RWPE2 (cell line): ENCODE data around the gene SOX6.

ENCODE experiments used
- ATAC-seq: fragments of 200-7000 bp; cut with Tn5 transposase; 3 replicates; pipeline ENCODE4 v1.9.1; 2021; ENCODE audit warnings: low read depth
- DNase-seq: peaks from one replicate; pipeline ENCODE4 v3.0.0-alpha.2; 2020; ENCODE audit warnings: low spot score
- H3K27ac ChIP-seq: fragments of 450-650 bp; 2 replicates; pipeline ENCODE4 v1.5.1; 2017; ENCODE audit warnings: mild to moderate bottlenecking; ENCODE audit not compliant: poor library complexity, severe bottlenecking
- H3K27me3 ChIP-seq: fragments of 250-450 bp; sonication (Bioruptor Pico); 2 replicates; pipeline ENCODE4 v1.5.1; 2021; ENCODE audit warnings: mild to moderate bottlenecking, moderate library complexity; ENCODE audit not compliant: insufficient read depth, poor library complexity, severe bottlenecking
- H3K36me3 ChIP-seq: fragments of 250-450 bp; sonication (Bioruptor Pico); 2 replicates; pipeline ENCODE4 v1.5.1; 2020; ENCODE audit warnings: low read depth, mild to moderate bottlenecking, moderate library complexity
- H3K4me1 ChIP-seq: fragments of 250-450 bp; sonication (Bioruptor Pico); 2 replicates; pipeline ENCODE4 v1.5.1; 2021; ENCODE audit warnings: mild to moderate bottlenecking, moderate library complexity; ENCODE audit not compliant: insufficient read depth, poor library complexity, severe bottlenecking
- H3K4me3 ChIP-seq: fragments of 250-450 bp; sonication (Bioruptor Pico); 2 replicates; pipeline ENCODE4 v1.5.1; 2021; ENCODE audit warnings: mild to moderate bottlenecking, moderate library complexity; ENCODE audit not compliant: severe bottlenecking
- H3K9me3 ChIP-seq: fragments of 250-450 bp; sonication (Bioruptor Pico); 2 replicates; pipeline ENCODE4 v1.5.1; 2021; ENCODE audit warnings: mild to moderate bottlenecking, moderate library complexity; ENCODE audit not compliant: severe bottlenecking
- TF ChIP-seq, protein P1 (sequence below): fragments of 450-650 bp; IDR thresholded peaks from one replicate; pipeline ENCODE4 v1.5.1; 2017; ENCODE audit warnings: mild to moderate bottlenecking, moderate library complexity; ENCODE audit not compliant: poor library complexity, severe bottlenecking

SOX6 gene

GRCh38 chr11:16059332-16059731 lies 297.0 kb downstream of the SOX6 start:
- Histone ChIP-seq H3K9me3 (peaks cover 2% of the 10 kb centered on the region), H3K4me3 (no peak overlapping the region), H3K27me3 (no peaks in the 10 kb centered on the region), H3K27ac (no peak overlapping the region), H3K4me1 (no peaks in the 10 kb centered on the region), H3K36me3 (no peaks in the 10 kb centered on the region)
- DNase-seq (no peak), ATAC-seq (no peak)
- TF ChIP-seq, protein P1, sequence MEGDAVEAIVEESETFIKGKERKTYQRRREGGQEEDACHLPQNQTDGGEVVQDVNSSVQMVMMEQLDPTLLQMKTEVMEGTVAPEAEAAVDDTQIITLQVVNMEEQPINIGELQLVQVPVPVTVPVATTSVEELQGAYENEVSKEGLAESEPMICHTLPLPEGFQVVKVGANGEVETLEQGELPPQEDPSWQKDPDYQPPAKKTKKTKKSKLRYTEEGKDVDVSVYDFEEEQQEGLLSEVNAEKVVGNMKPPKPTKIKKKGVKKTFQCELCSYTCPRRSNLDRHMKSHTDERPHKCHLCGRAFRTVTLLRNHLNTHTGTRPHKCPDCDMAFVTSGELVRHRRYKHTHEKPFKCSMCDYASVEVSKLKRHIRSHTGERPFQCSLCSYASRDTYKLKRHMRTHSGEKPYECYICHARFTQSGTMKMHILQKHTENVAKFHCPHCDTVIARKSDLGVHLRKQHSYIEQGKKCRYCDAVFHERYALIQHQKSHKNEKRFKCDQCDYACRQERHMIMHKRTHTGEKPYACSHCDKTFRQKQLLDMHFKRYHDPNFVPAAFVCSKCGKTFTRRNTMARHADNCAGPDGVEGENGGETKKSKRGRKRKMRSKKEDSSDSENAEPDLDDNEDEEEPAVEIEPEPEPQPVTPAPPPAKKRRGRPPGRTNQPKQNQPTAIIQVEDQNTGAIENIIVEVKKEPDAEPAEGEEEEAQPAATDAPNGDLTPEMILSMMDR = no peak

DNA sequence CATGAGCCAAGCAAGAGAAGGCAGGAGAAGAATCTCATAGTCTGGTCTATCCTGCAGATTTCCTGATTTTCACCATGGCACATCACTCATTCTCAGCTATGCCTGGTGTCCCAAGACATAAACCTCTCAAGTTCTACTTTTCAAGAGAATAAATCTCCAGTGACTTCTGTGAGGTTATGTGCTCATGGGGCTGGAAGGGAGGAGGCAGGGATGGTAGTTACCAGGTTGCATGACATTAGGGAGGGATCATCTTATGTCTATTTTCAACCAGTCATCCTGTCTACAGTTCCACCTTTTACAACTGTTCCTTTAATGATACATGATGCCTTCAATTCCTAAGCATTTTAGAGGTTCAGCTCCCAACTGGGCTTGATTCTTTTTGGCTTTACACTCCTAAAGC lies 297.7 kb downstream of the SOX6 start:
- peaks cover 2% of the 10 kb centered on the region for H3K9me3 ChIP-seq
- no peaks in the 10 kb centered on the region for H3K36me3 ChIP-seq
- H3K4me1 ChIP-seq = no peaks in the 10 kb centered on the region
- H3K27me3 ChIP-seq = no peaks in the 10 kb centered on the region
- H3K27ac ChIP-seq = no peak overlapping the region
- TF ChIP-seq, protein P1 = no peak
- DNase-seq = no peak
- no peak overlapping the region for H3K4me3 ChIP-seq
- ATAC-seq = no peak

DNA sequence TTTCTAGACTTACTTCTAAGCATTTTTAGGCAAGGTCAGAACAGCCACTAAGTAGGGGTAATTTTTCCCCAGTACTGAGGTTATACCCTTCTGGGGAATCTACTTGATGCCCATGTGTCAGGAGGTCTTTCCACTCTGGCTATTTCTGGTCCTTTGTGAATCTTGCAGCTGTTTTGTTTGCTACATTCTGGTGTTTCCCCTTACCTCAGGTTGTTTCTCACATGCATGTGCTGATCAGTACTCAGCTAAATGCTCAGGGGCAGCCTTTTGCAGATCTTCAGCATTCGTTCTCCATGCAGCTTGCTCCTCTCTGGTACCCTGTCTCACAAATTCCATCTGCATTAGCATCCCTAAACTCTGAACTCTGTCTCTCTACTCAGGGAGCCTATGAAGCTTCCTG lies 303.6 kb downstream of the SOX6 start:
- no peaks in the 10 kb centered on the region for H3K27me3 ChIP-seq
- no peaks in the 10 kb centered on the region for H3K9me3 ChIP-seq
- H3K36me3 ChIP-seq = no peaks in the 10 kb centered on the region
- no peak overlapping the region for H3K4me3 ChIP-seq
- TF ChIP-seq, protein P1 = no peak
- no peaks in the 10 kb centered on the region for H3K4me1 ChIP-seq
- ATAC-seq (no peak), DNase-seq (no peak)
- H3K27ac ChIP-seq = no peak overlapping the region

DNA sequence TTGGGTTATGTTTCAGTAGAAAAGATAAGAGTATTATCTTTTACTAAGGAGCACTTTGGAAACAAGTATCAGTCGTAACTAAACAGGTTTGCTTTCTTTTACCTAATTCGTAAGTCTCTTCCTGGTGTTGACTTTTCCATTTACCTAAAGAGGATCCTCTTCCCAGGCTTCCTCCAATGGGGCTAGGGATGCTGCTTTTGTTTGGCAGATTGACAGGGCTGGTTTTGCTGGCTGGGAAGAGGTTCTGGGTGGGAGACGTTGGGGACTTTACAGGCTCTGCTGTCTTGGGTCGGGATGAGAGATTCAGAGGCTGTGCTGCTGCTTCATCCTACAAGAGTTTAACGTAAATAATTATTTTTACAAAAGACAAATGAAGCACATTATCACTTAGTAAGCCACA lies 306.7 kb downstream of the SOX6 start:
- Histone ChIP-seq H3K36me3 (no peaks in the 10 kb centered on the region), H3K27me3 (no peaks in the 10 kb centered on the region), H3K9me3 (no peaks in the 10 kb centered on the region), H3K4me3 (no peak overlapping the region), H3K27ac (no peak overlapping the region), H3K4me1 (no peaks in the 10 kb centered on the region)
- ATAC-seq = no peak
- TF ChIP-seq, protein P1 = no peak
- DNase-seq = no peak

DNA sequence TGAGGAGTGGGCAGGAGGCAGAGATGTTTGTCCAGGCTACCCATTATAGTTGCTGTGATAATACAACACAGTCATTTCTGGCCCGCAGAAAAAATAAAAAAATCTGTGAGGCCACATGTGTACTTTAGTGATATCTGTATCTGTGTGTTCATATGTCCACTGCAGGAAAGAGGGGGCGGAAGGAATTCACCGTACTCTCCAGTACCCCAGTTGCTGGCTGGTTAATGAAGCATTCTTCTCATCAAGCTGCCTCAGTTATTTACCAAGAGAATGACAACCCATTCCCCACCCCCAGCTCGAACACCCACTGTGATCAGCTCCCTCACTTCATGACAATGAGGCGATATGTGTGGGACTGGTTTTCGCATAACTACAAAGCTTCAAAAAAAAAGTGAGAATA lies 309.3 kb downstream of the SOX6 start:
- H3K36me3 ChIP-seq = no peaks in the 10 kb centered on the region
- H3K4me1 ChIP-seq = no peaks in the 10 kb centered on the region
- TF ChIP-seq, protein P1 = no peak

More for the DNA sequence above, 309.3 kb downstream of the SOX6 start:
- ATAC-seq (no peak), DNase-seq (no peak)
- no peaks in the 10 kb centered on the region for H3K9me3 ChIP-seq
- no peaks in the 10 kb centered on the region for H3K27me3 ChIP-seq
- no peak overlapping the region for H3K4me3 ChIP-seq
- H3K27ac ChIP-seq = no peak overlapping the region
